ENCODE data around the gene GAPDH.

GAPDH gene

DNA sequence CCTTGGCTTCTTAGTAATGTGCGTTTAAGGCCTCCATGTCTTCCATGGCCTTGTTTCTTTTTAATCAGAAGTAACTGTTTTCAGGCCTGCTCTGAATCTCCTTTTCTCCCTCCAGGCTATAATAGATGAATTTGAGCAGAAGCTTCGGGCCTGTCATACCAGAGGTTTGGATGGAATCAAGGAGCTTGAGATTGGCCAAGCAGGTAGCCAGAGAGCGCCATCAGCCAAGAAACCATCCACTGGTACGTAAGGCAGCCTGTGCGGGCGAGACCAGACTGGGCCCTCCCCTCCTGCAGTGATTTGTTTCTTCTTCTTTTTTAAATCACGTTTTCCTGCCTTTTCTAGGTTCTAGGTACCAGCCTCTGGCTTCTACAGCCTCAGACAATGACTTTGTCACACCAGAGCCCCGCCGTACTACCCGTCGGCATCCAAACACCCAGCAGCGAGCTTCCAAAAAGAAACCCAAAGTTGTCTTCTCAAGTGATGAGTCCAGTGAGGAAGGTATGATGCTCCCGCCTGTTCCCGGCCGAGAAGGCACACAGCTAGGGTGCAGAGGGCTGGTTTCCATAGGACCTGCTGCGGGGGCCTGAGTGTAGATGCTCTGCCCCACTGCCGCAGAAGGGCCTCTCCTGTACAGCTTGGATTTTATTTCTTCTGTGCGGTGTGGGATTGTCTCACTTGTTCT lies 3.6 kb upstream of the GAPDH start:
- DNase-seq: no peak

DNA sequence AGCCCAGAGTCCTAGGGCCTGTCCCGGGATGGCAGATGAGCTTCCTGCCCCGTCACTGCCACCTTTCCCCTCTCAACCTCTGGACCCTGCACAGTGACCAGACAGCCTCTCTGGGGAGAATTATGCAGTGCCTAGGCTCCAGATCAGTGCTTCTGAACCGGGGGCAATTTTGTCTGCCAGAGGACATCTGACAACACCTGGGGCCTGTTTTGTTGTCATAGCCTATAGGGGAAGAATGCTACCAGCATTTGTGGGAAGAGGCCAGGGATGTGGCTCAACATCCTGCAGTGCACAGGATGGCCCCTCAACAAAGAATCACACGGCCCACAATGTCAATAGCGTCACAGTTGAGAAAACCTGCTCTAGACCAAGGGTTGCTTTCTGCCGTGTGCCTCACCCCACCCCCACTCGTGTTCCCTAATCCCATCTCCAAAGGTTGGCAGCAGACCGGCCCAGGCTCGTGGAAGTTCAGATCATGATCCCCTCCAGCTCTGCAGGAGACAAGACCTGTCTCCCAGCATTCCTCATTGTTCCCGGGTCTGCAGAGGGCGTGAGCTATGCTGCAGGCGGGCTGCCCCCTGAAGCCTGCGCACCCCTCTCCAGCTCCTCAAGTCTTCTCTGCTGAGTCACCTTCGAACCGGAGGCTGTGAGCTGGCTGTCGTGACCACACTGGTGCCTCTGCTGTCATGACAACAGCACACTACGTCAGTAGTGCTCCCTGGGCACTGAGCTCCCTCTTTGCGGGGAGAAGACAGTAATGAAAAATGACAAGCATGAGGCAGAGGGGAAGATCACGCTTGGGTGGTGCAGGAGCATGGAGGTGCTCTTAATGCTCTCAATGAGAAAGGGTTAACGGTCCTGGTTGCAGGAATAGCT lies 2.0 kb upstream of the GAPDH start:
- DNase-seq: peak; percentile 84 to 88

DNA sequence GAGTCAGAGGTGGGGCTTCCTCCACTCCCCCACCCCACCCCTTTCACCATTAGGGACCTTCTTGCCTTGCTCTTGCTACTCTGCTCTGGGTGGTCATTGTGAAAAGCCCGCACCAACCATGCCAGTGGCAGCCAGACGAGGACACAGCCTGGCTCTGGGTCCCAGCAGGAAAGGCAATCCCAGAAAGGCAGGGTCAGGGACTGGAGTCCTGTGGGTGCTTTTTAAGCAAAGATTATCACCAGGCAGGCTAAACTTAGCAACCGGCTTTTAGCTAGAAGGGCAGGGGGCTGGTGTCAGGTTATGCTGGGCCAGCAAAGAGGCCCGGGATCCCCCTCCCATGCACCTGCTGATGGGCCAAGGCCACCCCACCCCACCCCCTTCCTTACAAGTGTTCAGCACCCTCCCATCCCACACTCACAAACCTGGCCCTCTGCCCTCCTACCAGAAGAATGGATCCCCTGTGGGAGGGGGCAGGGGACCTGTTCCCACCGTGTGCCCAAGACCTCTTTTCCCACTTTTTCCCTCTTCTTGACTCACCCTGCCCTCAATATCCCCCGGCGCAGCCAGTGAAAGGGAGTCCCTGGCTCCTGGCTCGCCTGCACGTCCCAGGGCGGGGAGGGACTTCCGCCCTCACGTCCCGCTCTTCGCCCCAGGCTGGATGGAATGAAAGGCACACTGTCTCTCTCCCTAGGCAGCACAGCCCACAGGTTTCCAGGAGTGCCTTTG lies 1.2 kb upstream of the GAPDH start:
- DNase-seq: peak; percentile 72 to 78

DNA sequence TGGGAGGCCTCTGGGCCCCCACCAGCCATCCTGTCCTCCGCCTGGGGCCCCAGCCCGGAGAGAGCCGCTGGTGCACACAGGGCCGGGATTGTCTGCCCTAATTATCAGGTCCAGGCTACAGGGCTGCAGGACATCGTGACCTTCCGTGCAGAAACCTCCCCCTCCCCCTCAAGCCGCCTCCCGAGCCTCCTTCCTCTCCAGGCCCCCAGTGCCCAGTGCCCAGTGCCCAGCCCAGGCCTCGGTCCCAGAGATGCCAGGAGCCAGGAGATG lies 729 bp upstream of the GAPDH start:
- no peak for DNase-seq

DNA sequence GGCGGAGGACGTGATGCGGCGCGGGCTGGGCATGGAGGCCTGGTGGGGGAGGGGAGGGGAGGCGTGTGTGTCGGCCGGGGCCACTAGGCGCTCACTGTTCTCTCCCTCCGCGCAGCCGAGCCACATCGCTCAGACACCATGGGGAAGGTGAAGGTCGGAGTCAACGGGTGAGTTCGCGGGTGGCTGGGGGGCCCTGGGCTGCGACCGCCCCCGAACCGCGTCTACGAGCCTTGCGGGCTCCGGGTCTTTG lies 303 bp downstream of the GAPDH start:
- DNase-seq: no peak

DNA sequence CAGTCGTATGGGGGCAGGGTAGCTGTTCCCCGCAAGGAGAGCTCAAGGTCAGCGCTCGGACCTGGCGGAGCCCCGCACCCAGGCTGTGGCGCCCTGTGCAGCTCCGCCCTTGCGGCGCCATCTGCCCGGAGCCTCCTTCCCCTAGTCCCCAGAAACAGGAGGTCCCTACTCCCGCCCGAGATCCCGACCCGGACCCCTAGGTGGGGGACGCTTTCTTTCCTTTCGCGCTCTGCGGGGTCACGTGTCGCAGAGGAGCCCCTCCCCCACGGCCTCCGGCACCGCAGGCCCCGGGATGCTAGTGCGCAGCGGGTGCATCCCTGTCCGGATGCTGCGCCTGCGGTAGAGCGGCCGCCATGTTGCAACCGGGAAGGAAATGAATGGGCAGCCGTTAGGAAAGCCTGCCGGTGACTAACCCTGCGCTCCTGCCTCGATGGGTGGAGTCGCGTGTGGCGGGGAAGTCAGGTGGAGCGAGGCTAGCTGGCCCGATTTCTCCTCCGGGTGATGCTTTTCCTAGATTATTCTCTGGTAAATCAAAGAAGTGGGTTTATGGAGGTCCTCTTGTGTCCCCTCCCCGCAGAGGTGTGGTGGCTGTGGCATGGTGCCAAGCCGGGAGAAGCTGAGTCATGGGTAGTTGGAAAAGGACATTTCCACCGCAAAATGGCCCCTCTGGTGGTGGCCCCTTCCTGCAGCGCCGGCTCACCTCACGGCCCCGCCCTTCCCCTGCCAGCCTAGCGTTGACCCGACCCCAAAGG lies 804 bp downstream of the GAPDH start:
- peak; percentile 74 to 79 for DNase-seq

DNA sequence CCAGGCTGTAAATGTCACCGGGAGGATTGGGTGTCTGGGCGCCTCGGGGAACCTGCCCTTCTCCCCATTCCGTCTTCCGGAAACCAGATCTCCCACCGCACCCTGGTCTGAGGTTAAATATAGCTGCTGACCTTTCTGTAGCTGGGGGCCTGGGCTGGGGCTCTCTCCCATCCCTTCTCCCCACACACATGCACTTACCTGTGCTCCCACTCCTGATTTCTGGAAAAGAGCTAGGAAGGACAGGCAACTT lies 1.3 kb downstream of the GAPDH start:
- no peak for DNase-seq

DNA sequence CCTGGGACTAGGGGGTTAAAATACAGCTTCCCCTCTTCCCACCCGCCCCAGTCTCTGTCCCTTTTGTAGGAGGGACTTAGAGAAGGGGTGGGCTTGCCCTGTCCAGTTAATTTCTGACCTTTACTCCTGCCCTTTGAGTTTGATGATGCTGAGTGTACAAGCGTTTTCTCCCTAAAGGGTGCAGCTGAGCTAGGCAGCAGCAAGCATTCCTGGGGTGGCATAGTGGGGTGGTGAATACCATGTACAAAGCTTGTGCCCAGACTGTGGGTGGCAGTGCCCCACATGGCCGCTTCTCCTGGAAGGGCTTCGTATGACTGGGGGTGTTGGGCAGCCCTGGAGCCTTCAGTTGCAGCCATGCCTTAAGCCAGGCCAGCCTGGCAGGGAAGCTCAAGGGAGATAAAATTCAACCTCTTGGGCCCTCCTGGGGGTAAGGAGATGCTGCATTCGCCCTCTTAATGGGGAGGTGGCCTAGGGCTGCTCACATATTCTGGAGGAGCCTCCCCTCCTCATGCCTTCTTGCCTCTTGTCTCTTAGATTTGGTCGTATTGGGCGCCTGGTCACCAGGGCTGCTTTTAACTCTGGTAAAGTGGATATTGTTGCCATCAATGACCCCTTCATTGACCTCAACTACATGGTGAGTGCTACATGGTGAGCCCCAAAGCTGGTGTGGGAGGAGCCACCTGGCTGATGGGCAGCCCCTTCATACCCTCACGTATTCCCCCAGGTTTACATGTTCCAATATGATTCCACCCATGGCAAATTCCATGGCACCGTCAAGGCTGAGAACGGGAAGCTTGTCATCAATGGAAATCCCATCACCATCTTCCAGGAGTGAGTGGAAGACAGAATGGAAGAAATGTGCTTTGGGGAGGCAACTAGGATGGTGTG lies 1.9 kb downstream of the GAPDH start:
- DNase-seq: peak; percentile 26 to 29

DNA sequence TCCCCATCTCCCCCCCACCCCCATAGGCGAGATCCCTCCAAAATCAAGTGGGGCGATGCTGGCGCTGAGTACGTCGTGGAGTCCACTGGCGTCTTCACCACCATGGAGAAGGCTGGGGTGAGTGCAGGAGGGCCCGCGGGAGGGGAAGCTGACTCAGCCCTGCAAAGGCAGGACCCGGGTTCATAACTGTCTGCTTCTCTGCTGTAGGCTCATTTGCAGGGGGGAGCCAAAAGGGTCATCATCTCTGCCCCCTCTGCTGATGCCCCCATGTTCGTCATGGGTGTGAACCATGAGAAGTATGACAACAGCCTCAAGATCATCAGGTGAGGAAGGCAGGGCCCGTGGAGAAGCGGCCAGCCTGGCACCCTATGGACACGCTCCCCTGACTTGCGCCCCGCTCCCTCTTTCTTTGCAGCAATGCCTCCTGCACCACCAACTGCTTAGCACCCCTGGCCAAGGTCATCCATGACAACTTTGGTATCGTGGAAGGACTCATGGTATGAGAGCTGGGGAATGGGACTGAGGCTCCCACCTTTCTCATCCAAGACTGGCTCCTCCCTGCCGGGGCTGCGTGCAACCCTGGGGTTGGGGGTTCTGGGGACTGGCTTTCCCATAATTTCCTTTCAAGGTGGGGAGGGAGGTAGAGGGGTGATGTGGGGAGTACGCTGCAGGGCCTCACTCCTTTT lies 2.7 kb downstream of the GAPDH start:
- peak; percentile 40 to 41 for DNase-seq

DNA sequence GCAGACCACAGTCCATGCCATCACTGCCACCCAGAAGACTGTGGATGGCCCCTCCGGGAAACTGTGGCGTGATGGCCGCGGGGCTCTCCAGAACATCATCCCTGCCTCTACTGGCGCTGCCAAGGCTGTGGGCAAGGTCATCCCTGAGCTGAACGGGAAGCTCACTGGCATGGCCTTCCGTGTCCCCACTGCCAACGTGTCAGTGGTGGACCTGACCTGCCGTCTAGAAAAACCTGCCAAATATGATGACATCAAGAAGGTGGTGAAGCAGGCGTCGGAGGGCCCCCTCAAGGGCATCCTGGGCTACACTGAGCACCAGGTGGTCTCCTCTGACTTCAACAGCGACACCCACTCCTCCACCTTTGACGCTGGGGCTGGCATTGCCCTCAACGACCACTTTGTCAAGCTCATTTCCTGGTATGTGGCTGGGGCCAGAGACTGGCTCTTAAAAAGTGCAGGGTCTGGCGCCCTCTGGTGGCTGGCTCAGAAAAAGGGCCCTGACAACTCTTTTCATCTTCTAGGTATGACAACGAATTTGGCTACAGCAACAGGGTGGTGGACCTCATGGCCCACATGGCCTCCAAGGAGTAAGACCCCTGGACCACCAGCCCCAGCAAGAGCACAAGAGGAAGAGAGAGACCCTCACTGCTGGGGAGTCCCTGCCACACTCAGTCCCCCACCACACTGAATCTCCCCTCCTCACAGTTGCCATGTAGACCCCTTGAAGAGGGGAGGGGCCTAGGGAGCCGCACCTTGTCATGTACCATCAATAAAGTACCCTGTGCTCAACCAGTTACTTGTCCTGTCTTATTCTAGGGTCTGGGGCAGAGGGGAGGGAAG lies 3.5 kb downstream of the GAPDH start:
- peak; percentile 84 to 87 for DNase-seq

DNA sequence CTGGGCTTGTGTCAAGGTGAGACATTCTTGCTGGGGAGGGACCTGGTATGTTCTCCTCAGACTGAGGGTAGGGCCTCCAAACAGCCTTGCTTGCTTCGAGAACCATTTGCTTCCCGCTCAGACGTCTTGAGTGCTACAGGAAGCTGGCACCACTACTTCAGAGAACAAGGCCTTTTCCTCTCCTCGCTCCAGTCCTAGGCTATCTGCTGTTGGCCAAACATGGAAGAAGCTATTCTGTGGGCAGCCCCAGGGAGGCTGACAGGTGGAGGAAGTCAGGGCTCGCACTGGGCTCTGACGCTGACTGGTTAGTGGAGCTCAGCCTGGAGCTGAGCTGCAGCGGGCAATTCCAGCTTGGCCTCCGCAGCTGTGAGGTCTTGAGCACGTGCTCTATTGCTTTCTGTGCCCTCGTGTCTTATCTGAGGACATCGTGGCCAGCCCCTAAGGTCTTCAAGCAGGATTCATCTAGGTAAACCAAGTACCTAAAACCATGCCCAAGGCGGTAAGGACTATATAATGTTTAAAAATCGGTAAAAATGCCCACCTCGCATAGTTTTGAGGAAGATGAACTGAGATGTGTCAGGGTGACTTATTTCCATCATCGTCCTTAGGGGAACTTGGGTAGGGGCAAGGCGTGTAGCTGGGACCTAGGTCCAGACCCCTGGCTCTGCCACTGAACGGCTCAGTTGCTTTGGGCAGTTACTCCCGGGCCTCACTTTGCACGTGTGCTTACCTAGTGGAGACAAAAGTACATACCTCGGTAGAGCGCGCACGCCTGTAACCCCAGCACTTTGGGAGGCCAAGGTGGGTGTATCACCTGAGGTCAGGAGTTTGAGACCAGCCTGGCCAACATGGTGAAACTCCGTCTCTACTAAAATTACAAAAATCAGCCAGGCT lies 4.3 kb downstream of the GAPDH start:
- DNase-seq: peak; percentile 59 to 67

DNA sequence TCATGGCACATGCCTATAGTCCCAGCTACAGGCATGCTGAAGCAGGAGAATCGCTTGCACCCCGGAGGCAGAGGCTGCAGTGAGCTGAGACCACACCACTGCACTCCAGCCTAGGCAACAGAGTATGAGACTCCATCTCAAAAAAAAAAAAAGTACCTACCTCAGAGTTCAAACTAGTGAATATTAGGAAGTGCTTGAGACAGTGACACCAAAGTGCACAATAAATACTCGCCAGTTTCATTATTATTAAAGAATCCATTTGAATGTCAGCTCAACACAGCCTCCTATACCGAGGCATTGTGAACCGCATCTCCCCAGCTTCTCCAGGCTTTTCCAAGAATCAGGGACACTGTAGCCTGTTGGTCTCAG lies 5.0 kb downstream of the GAPDH start:
- DNase-seq: no peak

DNA sequence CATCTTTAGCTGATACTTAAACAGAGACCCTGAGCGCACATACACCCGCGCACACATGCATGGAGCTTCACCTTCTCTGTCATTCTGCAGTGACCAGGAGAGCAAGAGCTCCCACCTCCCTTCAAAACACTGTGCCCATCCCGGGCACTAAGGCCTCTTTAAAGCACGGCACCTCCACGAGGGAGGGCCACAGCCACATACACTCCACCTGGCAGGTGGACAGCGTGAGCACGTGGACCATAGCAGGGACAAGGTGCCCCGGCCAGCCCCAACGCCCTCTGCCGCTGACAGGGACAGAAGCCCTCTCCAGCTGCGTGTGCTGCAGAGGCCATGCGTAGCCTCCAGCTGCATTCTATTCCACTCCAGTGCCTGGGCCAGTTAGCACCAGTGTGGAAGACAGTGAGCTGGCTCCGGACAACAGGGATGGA lies 5.4 kb downstream of the GAPDH start:
- peak; percentile 17 to 30 for DNase-seq

DNA sequence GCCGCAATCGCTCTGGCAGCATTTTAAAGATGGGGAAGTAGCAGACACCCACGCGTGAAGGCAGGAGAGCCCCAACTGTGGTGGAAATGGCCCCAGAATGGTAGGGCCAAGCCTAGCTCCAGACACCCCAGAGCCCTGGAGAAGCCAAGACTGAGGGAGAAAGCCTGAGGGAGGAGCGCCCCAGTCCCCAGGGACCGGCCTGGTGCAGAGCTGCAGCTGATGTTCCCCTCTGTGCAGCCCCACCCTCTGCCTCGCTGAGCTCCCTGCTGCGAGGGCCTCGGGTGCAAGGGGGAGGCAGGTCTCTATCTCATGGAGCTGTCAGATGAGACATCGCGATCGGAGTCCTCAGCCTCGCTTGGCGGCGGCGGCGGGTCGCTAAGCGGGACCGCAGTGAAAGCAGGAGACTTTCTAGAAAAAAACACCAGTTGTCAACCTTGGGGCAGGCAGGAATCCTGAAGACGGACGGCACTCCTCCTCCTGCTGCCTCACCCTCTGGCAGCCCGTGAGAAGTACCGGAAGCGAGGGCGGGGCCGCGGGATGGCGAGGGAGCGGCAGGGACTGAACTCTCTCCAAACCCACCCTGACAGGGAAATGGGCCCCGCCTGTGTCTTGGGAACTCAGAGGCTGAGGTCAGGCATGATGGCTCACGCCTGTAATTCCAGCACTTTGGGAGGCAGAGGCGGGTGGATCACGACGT lies 6.0 kb downstream of the GAPDH start:
- peak; percentile 62 to 69 for DNase-seq

DNA sequence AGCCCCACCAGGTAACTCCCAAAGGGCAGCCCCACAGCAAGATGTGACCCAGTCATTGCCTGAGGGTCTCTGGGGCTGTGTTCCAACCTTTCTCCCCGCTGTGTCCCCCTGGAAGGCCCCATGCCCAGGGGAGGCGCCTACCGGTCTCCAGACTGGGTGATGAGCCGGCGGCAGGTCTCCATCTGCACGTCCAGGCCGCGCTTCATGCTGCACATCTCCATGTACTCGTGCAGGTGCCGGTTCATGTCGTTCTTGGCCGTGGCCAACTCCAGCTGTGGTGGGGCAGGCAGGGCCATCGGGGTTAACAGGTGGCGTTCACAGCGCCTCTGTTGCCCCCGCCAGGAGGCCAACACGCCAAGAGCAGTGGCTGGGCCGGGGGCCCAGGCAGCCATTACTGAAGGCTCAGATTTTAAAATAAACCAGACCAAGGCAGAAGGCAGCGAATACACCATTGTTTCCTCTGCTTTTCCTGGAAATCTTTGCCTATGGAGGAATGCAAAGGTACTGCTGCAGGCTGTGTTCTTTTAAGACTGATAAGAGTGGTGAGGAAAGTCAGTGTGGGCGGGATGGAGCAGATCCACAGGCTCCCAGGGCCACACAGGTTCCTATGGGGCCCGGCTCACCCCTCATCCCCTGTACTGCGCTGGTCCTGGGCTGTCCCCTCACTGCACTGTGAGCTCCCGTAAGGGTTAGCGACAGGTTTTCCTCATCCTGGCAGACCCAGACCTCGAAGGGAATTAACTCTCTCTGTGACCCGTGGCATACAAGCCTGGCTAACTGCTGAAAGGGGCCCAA lies 7.3 kb downstream of the GAPDH start:
- DNase-seq: no peak

DNA sequence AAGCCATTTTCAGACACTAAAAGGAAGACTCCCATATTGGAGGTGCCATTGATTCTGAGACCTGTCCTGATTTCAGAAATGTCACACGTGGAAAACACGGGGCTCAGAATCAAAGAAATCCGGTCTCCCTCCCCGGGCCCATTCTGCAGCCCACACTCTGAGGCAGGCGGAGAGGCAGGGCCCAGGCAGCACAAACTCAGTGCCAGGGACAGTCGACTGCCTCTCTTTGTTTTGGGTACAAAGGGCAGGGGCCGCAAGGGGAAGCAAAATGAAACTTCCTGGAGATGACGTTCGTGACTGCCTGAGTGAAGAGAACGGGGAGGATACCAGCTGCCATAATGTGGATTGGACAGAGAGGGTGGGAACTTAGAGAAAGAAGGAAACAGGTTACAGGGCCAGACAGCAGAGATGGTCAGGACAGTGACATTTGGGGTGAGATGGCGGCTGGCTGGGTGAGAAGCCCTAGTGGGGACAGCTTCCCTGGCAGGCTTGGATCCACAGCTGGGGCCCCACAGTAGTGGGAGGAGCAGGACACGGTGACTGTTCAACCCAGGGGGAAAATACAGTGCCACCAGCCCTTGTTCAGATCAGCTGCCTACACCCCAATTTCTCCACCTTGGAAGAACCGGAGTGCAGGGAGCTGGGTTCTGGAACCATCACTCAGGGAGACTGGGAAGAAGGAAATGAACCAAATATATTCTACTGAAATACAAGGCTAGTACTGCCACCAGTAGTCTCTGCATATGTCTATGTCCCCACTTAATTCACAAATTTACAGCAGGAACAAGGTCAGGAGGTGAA lies 8.1 kb downstream of the GAPDH start:
- no peak for DNase-seq

DNA sequence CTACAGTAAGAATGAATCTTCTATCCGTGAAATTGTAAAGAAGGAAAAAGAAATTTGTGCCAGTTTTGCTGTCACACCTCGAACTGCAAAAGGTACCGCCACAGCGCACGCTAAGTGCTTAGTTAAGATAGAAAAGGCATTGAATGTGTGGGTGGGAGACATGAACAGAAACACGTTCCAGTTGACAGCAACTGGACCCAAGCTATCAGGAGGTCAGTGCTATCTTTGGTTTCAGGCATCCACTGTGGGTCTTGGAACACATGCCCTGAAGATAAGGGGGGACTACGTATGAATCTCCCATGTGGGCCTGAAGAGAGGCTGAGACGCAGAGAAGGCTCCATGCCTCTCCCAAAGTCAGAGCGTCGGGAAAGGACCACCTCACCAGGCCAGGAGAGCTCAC lies 11.7 kb downstream of the GAPDH start:
- no peak for DNase-seq

DNA sequence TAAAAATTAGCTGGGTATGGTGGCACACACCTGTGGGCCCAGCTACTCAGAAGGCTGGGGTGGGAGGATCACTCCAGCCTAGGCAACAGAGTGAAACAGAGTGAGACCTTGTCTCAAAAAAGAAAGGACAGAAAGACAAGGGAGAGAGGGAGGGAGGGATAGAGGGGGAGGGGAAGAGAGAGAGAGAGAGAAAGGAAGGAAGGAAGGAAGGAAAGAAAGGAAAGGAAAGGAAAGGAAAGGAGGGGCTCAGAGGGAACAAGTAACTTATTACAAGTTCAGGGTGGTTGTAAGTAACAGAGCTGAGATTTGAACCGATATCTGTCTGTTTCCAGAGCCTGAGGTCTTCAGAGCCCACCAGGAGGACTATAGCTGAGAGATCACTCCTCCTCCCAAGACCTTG lies 13.2 kb downstream of the GAPDH start:
- no peak for DNase-seq

Measured in activated CD4-positive, alpha-beta T cell treated with anti-CD3 and anti-CD28 coated beads, Interleukin-2, amount 50 U/mL, for 48 hours (primary cell).